CD4-positive, alpha-beta T cell (primary cell): ENCODE measurements around the gene XKR7. TPM values are rescaled to one million over a fixed set of nuclear protein-coding genes. Genes with fewer than 3 reads are reported as not detected.

Experiments used
- ATAC-seq: fragments of 200-7000 bp; cut with Tn5 transposase; one replicate; pipeline ENCODE4 v1.10.0; 2022; ENCODE audit warnings: mild to moderate bottlenecking; ENCODE audit not compliant: poor library complexity
- CTCF ChIA-PET: fragments of 350-600 bp; sonication (Branson Sonifier 250); formaldehyde crosslinking; loops from one replicate; lab custom pipeline; 2021; ENCODE audit warnings: antibody characterized with exemption, inconsistent platforms; lab: Charles Lee
- POLR2A ChIA-PET: fragments of 350-600 bp; sonication (Branson Sonifier 250); formaldehyde crosslinking; loops from one replicate; lab custom pipeline; 2021; ENCODE audit warnings: antibody characterized with exemption, inconsistent platforms; lab: Charles Lee
- DNase-seq, 14 experiments: peaks; one replicate each; pipeline ENCODE4 v3.0.0-alpha.2; 2013 to 2020; ENCODE audit warnings: mixed read lengths in 2 of 14
- H3K27ac ChIP-seq, 2 donors: one replicate each; pipeline versions ENCODE4 v1.5.1 to v1.7.0; 2013; ENCODE audit warnings: low read length in 2 of 2, low read depth in 1 of 2, mild to moderate bottlenecking in 1 of 2
- H3K27me3 ChIP-seq, 2 experiments: 1 replicate in 1 of 2; 2 replicates in 1 of 2; pipeline versions ENCODE4 v1.6.1 to v1.7.0; 2013; ENCODE audit warnings: low read length in 2 of 2, control low read depth in 1 of 2, mild to moderate bottlenecking in 1 of 2, moderate library complexity in 1 of 2; ENCODE audit not compliant: insufficient read depth in 2 of 2, control insufficient read depth in 1 of 2
- H3K36me3 ChIP-seq: one replicate; pipeline ENCODE4 v1.6.1; 2013; ENCODE audit warnings: low read length, control low read depth; ENCODE audit not compliant: insufficient read depth
- H3K4me1 ChIP-seq: one replicate; pipeline ENCODE4 v1.6.1; 2013; ENCODE audit warnings: low read length, control low read depth; ENCODE audit not compliant: insufficient read depth
- H3K4me3 ChIP-seq: one replicate; pipeline ENCODE4 v1.5.1; 2013; ENCODE audit warnings: mild to moderate bottlenecking, low read length, moderate library complexity
- H3K9me3 ChIP-seq, 2 experiments: 1 replicate in 1 of 2; 2 replicates in 1 of 2; pipeline versions ENCODE4 v1.6.1 to v1.7.0; 2013; ENCODE audit warnings: low read length in 2 of 2, mild to moderate bottlenecking in 2 of 2, control low read depth in 1 of 2, moderate library complexity in 1 of 2; ENCODE audit not compliant: control insufficient read depth in 1 of 2, insufficient read depth in 1 of 2
- H3K27ac Mint-ChIP-seq: one replicate; pipeline ENCODE4 v1.8.0; 2020; ENCODE audit warnings: mixed read lengths
- H3K27me3 Mint-ChIP-seq: one replicate; pipeline ENCODE4 v1.8.0; 2021; ENCODE audit warnings: mixed read lengths
- H3K36me3 Mint-ChIP-seq: one replicate; pipeline ENCODE4 v1.8.0; 2021; ENCODE audit warnings: low read depth, mixed read lengths
- H3K4me1 Mint-ChIP-seq: one replicate; pipeline ENCODE4 v1.8.0; 2021; ENCODE audit warnings: low read depth, mixed read lengths
- H3K4me3 Mint-ChIP-seq: one replicate; pipeline ENCODE4 v1.8.0; 2020; ENCODE audit warnings: mild to moderate bottlenecking, mixed read lengths
- H3K9me3 Mint-ChIP-seq: one replicate; pipeline ENCODE4 v1.8.0; 2020; ENCODE audit warnings: mixed read lengths
- CTCF ChIP-seq: fragments of 200-600 bp; IDR thresholded peaks from one replicate; pipeline ENCODE4 v1.8.0; 2022; ENCODE audit warnings: antibody characterized with exemption, mild to moderate bottlenecking
- intact Hi-C, 2 experiments: fragments of 100-400 bp; cut with DNase I in 1 of 2; cut with micrococcal nuclease in 1 of 2; formaldehyde crosslinking; loops; one replicate each; pipeline versions ENCODE4 v1.15.1 to v1.9.0; 2023 to 2025; cut with DNase I, micrococcal nuclease
- total RNA-seq, 174 experiments: library from RNA in 2 of 174; stranded (reverse) in 2 of 174; gene quantifications; one replicate each; pipeline ENCODE4 v1.2.3 and lab custom pipeline; 2021 to 2026

Gene XKR7
- total RNA-seq, 2 experiments from 2014 or later: not detected

GRCh38 chr20:31966991-31967655, 828 bp upstream of the XKR7 start:
- ATAC-seq: no peak
- ChIA-PET CTCF (interaction anchor here (0.9 kb wide), 1 partner anchor 15 kb away, joined by 3 read pairs; the partner anchor contains the start of gene PDRG1), POLR2A (no interaction called here)
- no peak for DNase-seq
- no peak overlapping the region for H3K27ac ChIP-seq
- H3K4me3 ChIP-seq: no peak overlapping the region
- H3K4me1 ChIP-seq: peaks cover 10% of the 10 kb centered on the region
- Mint-ChIP-seq H3K4me3 (no peak overlapping the region), H3K27me3 (peaks cover 81% of the 10 kb centered on the region), H3K27ac (no peak overlapping the region), H3K36me3 (no peaks in the 10 kb centered on the region), H3K9me3 (no peaks in the 10 kb centered on the region), H3K4me1 (peaks cover 10% of the 10 kb centered on the region)
- no peaks in the 10 kb centered on the region for H3K36me3 ChIP-seq
- TF ChIP-seq CTCF: no peak
- peaks cover 27 to 55% of the 10 kb centered on the region in 2 experiments for H3K27me3 ChIP-seq
- peaks cover 0 to 10% of the 10 kb centered on the region in 2 experiments for H3K9me3 ChIP-seq
- intact Hi-C loops: loop anchor here in 1 of 2 experiments (2.0 kb wide), 1 partner anchor 14 kb away; the partner anchor contains the start of gene PDRG1

DNA sequence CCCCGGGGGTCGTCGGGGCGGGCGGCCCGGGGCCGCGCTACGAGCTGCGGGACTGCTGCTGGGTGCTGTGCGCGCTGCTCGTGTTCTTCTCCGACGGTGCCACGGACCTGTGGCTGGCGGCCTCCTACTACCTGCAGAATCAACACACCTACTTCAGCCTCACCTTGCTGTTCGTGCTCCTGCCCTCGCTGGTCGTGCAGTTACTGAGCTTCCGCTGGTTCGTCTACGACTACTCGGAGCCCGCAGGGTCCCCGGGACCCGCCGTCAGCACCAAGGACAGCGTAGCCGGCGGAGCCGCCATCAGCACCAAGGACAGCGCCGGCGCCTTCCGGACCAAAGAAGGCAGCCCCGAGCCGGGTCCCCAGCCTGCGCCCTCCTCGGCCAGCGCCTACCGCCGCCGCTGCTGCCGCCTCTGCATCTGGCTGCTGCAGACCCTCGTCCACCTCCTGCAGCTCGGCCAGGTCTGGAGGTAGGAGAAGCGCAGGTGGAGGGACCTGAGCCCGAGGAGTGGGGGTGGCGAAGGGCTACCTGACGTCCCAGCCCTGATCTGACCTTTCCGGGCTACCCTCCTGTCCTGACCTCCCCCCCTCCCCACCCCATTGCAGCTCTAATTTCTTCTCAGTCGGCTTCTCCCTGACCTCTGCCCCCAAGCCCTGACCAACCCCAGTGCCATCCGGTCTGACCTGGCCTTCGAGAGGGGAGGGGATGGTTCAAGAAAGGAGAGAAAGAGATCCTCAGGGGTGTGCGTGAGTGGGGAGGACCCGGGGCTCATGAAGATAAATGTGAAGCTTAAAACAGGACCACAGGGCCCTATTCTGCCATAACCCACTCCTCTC, 558 bp downstream of the XKR7 start:
- no peaks in the 10 kb centered on the region for H3K36me3 ChIP-seq
- no peak overlapping the region for H3K27ac ChIP-seq
- Mint-ChIP-seq H3K9me3 (no peaks in the 10 kb centered on the region), H3K36me3 (no peaks in the 10 kb centered on the region), H3K27ac (no peak overlapping the region), H3K27me3 (peaks cover 89% of the 10 kb centered on the region), H3K4me1 (peaks cover 10% of the 10 kb centered on the region), H3K4me3 (peak overlapping the region; percentile 84)
- peaks cover 10% of the 10 kb centered on the region for H3K4me1 ChIP-seq
- peaks cover 30 to 55% of the 10 kb centered on the region in 2 experiments for H3K27me3 ChIP-seq
- POLR2A ChIA-PET: no interaction called here
- H3K9me3 ChIP-seq: peaks cover 0 to 6% of the 10 kb centered on the region in 2 experiments
- CTCF ChIA-PET: interaction anchor here (1.2 to 1.3 kb wide), 3 partner anchors 17 to 116 kb away, joined by 3 to 4 read pairs (median 4); partner anchors contain the start of gene PDRG1
- peak overlapping the region; percentile 20 for H3K4me3 ChIP-seq
- intact Hi-C loops: no loop called here
- DNase-seq (peak; percentile 69 to 91 (median 80)), ATAC-seq (peak; percentile 98)
- no peak for TF ChIP-seq CTCF

- no peaks in the 10 kb centered on the region for H3K36me3 Mint-ChIP-seq
- POLR2A ChIA-PET: no interaction called here
- peaks cover 87% of the 10 kb centered on the region for H3K27me3 Mint-ChIP-seq
- H3K9me3 Mint-ChIP-seq: no peaks in the 10 kb centered on the region
- Histone ChIP-seq H3K27me3 (peaks cover 35 to 51% of the 10 kb centered on the region in 2 experiments), H3K4me1 (peaks cover 10% of the 10 kb centered on the region), H3K36me3 (no peaks in the 10 kb centered on the region), H3K4me3 (no peak overlapping the region), H3K9me3 (peaks cover 0 to 6% of the 10 kb centered on the region in 2 experiments), H3K27ac (no peak overlapping the region)
- CTCF ChIA-PET: interaction anchor here (0.7 to 1.3 kb wide), 2 partner anchors 18 to 118 kb away, joined by 3 read pairs; partner anchors contain the start of gene PDRG1
- no peak for TF ChIP-seq CTCF
- intact Hi-C loops: no loop called here
- H3K4me1 Mint-ChIP-seq: peaks cover 10% of the 10 kb centered on the region
- no peak for DNase-seq
- H3K4me3 Mint-ChIP-seq: no peak overlapping the region
- no peak for ATAC-seq
- H3K27ac Mint-ChIP-seq: no peak overlapping the region
Observed at GRCh38 chr20:31969991-31970390, 2.0 kb downstream of the XKR7 start.
